Cardiac fibroblast (primary cell): ENCODE measurements around the gene MGAT5B.

Experiments used
- DNase-seq, 2 donors: peaks; one replicate each; pipeline versions ENCODE4 v3.0.0 to v3.0.0-alpha.2; 2010; ENCODE audit warnings: low read depth in 2 of 2
- H3K4me3 ChIP-seq, 2 donors: replicated peaks in 1 of 2; 1 replicate in 1 of 2; 2 replicates in 1 of 2; pipeline ENCODE4 v1.5.1; 2011; ENCODE audit warnings: low read depth in 2 of 2, low read length in 2 of 2, mild to moderate bottlenecking in 2 of 2, moderate library complexity in 1 of 2
- CTCF ChIP-seq: IDR thresholded peaks from one replicate; pipeline ENCODE4 v1.5.1; 2011; ENCODE audit warnings: low read depth, mild to moderate bottlenecking, low read length, inconsistent platforms

MGAT5B gene

DNA sequence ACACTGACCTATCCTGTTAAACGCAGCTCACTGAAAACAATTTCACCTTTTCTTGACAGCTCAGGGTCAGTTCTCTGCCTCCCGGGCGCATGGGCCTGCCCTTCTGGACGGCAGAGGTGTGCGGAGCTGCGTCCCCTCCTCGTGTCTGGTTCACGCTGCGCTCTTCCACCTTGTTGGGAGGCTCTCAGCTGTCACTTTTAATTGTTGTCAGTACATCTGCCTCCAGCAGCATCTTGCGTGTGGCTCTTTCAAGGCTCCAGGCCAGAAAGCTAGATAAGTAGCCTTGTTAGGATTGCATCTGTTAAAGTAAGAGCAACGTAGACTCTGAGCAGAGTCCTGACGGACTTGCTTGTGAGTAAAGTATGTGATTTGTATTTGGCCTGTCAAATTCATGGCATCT lies 59.4 kb downstream of the MGAT5B start:
- no peak for TF ChIP-seq CTCF

GRCh38 chr17:76927982-76928381 lies 59.8 kb downstream of the MGAT5B start:
- no peak overlapping the region for H3K4me3 ChIP-seq
- DNase-seq: no peak
- TF ChIP-seq CTCF: no peak

More for the DNA sequence above, 59.4 kb downstream of the MGAT5B start:
- DNase-seq: no peak
- H3K4me3 ChIP-seq: no peak overlapping the region

DNA sequence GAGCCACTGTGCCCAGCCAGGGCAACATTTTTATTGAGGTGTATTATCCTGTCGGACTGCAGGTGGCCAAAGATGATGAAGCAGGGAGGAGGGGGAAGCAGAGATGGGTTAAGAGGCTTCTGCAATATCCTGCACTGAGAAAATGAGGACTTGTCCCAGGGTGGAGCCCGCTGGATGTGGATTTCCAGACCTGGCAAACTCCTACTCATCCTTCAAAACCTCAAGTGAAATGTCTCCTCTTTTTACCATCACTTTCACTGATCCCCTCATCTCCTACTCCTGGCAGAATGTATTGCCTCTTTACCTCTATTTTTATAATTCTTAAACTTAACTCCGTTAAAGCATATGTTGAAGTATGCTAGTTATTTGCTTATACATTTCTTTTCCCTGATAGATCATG lies 60.9 kb downstream of the MGAT5B start:
- no peak for TF ChIP-seq CTCF
- no peak for DNase-seq
- no peak overlapping the region for H3K4me3 ChIP-seq

DNA sequence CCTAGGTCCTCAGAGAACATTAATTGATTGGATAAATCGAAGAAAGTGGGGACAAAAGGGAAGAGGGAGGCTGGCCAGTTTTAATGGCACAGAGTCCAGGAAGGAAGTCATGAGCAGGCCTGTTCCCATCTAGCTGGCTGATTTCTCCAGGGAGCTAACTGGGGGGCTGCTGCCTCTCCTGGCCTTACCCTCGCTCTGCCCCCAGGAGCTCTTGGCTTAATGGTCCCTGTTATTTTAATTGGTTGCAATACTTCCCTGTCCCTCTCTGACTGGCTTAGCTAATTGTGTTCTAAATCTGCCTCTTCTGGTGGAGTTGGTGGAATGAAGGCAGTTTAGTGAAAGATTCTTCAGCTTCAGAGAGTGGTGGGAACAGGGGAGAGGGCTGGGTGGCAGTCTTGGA lies 61.4 kb downstream of the MGAT5B start:
- DNase-seq: no peak
- H3K4me3 ChIP-seq: no peak overlapping the region
- no peak for TF ChIP-seq CTCF

DNA sequence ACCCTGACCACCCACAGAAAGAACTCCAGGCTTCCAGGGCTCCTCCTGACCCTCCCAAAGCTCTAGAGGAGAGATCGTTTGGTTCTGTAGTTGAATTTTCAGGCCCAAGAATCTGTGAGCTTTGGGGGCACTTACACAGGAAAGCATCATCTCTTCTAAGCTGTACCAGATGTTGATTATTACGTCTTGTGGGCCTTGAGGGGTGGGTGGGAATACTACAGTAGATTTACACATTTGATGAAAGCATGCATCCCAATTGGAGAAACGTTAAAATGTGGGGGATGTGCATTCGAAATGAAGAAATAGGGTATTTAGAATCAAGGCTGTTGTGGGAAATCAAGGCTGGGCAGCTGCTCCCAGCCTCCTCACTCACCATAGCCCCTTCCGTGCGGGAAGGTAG lies 61.9 kb downstream of the MGAT5B start:
- H3K4me3 ChIP-seq: no peak overlapping the region
- no peak for TF ChIP-seq CTCF

GRCh38 chr17:76932402-76933333 lies 64.5 kb downstream of the MGAT5B start:
- DNase-seq: no peak
- H3K4me3 ChIP-seq: no peak overlapping the region
- no peak for TF ChIP-seq CTCF

More for the DNA sequence above, 61.9 kb downstream of the MGAT5B start:
- no peak for DNase-seq
